Panc1 (cell line): ENCODE measurements around the gene ZNF608. TPM values are rescaled to one million over a fixed set of nuclear protein-coding genes. Genes with fewer than 3 reads are reported as not detected.

Experiments
- ATAC-seq: fragments of 200-7000 bp; cut with Tn5 transposase; 2 replicates; pipeline ENCODE4 v1.9.1; 2020; ENCODE audit warnings: mild to moderate bottlenecking, moderate library complexity
- BruUV-seq: library from RNA; stranded (reverse); fragments of 400-500 nt; replicated peaks from 2 replicates; lab custom pipeline; 2021; lab: Mats Ljungman, UMichigan
- CTCF ChIA-PET: fragments of 300-600 bp; sonication (Branson Sonifier 250); formaldehyde crosslinking; loops from one replicate; lab custom pipeline; 2022; ENCODE audit warnings: antibody characterized with exemption; lab: Charles Lee
- POLR2A ChIA-PET: fragments of 300-600 bp; sonication (Branson Sonifier 250); formaldehyde crosslinking; loops from one replicate; lab custom pipeline; 2022; ENCODE audit warnings: antibody characterized with exemption; lab: Charles Lee
- DNase-seq: peaks from one replicate; pipeline ENCODE4 v3.0.0-alpha.2; 2010; ENCODE audit warnings: low read depth, low spot score
- H3K27ac ChIP-seq: 2 replicates; pipeline ENCODE4 v1.5.1; 2011; ENCODE audit warnings: mild to moderate bottlenecking, low read length, inconsistent platforms
- H3K27me3 ChIP-seq: fragments of 200-500 bp; sonication (Bioruptor generic); 2 replicates; pipeline ENCODE4 v1.6.0; 2014; ENCODE audit warnings: low read length, inconsistent platforms; ENCODE audit not compliant: control insufficient read depth, insufficient read depth
- H3K36me3 ChIP-seq: fragments of 200-500 bp; sonication (Bioruptor generic); 2 replicates; pipeline ENCODE4 v1.5.1; 2014; ENCODE audit warnings: inconsistent platforms, mild to moderate bottlenecking, low read length, moderate library complexity; ENCODE audit not compliant: control insufficient read depth, insufficient read depth
- H3K4me1 ChIP-seq: 2 replicates; pipeline ENCODE4 v1.5.1; 2011; ENCODE audit warnings: inconsistent platforms, mild to moderate bottlenecking, low read length, moderate library complexity; ENCODE audit not compliant: control insufficient read depth, insufficient read depth
- H3K4me3 ChIP-seq, 2 experiments: 2 replicates each; pipeline ENCODE4 v1.5.1; 2011 to 2012; ENCODE audit warnings: low read depth in 2 of 2, low read length in 2 of 2, mild to moderate bottlenecking in 2 of 2, inconsistent platforms in 1 of 2, moderate library complexity in 1 of 2
- H3K9me3 ChIP-seq: fragments of 200-500 bp; sonication (Bioruptor generic); 2 replicates; pipeline ENCODE4 v1.5.1; 2014; ENCODE audit warnings: low read depth, mild to moderate bottlenecking, inconsistent platforms, low read length, moderate library complexity; ENCODE audit not compliant: control insufficient read depth, insufficient read depth
- CTCF ChIP-seq: fragments of 450-650 bp; IDR thresholded peaks from 2 replicates; pipeline ENCODE4 v1.5.1; 2017; ENCODE audit warnings: mild to moderate bottlenecking
- POLR2AphosphoS5 ChIP-seq: IDR thresholded peaks from 2 replicates; pipeline ENCODE4 v1.6.1; 2012; ENCODE audit warnings: mild to moderate bottlenecking, low read depth, low read length, moderate library complexity
- SIN3A ChIP-seq: IDR thresholded peaks from 2 replicates; pipeline ENCODE4 v1.6.1; 2012; ENCODE audit warnings: low read depth, mild to moderate bottlenecking, low read length, moderate library complexity, borderline replicate concordance; ENCODE audit not compliant: insufficient read depth
- TCF7L2 ChIP-seq: IDR thresholded peaks from 2 replicates; pipeline ENCODE4 v1.6.1; 2011; ENCODE audit warnings: mild to moderate bottlenecking, low read depth, low read length, inconsistent platforms
- in situ Hi-C: cut with HindIII; loops from 2 replicates; pipeline ENCODE4 v1.10.0; 2016; ENCODE audit warnings: low sequenced_read_pairs, low pct_unique_long_range_greater_than_20kb
- intact Hi-C: fragments of 100-400 bp; cut with micrococcal nuclease; formaldehyde crosslinking; loops from one replicate; pipeline ENCODE4 v1.10.0; 2022; ENCODE audit not compliant: unreplicated experiment
- total RNA-seq: library from RNA; stranded (reverse); gene quantifications from one replicate; pipeline ENCODE4 v1.2.1, GENCODE V29; 2021; ENCODE audit not compliant: unreplicated experiment

Gene ZNF608
- total RNA-seq, 1 experiment from 2014 or later = 37.5 TPM

- Histone ChIP-seq H3K4me1 (peaks cover 28% of the 10 kb centered on the region), H3K4me3 (peak overlapping the region; percentile 79 to 82), H3K27me3 (no peaks in the 10 kb centered on the region), H3K36me3 (peaks cover 3% of the 10 kb centered on the region; the same call in 1 of the 2 replicates), H3K9me3 (no peaks in the 10 kb centered on the region), H3K27ac (peak overlapping the region; percentile 100)
- intact Hi-C loops = loop anchor here (5.0 to 10.0 kb wide), 3 partner anchors 667 to 800 kb away; no protein-coding TSS in a partner anchor
- ATAC-seq (no peak), DNase-seq (no peak)
- ChIA-PET POLR2A (interaction anchor here (0.5 to 0.7 kb wide), 7 partner anchors 12 to 828 kb away, joined by 3 to 6 read pairs (median 4); no protein-coding TSS in a partner anchor), CTCF (no interaction called here)
- TF ChIP-seq CTCF (no peak), TCF7L2 (no peak)
- in situ Hi-C loops = no loop called here
- no TSS peak for BruUV-seq
Measured at GRCh38 chr5:124745007-124745927, 1.2 kb downstream of the ZNF608 start.

- Histone ChIP-seq H3K9me3 (no peaks in the 10 kb centered on the region), H3K27ac (peak overlapping the region; percentile 100), H3K36me3 (peaks cover 3% of the 10 kb centered on the region; the same call in 1 of the 2 replicates), H3K4me1 (peaks cover 28% of the 10 kb centered on the region), H3K4me3 (peak overlapping the region; percentile 79 to 82), H3K27me3 (no peaks in the 10 kb centered on the region)
- ChIA-PET POLR2A (interaction anchor here (0.7 kb wide), 3 partner anchors 93 to 665 kb away, joined by 3 to 4 read pairs (median 4); no protein-coding TSS in a partner anchor), CTCF (no interaction called here)
- no peak; the same call in none of the 2 replicates for ATAC-seq
- intact Hi-C loops (loop anchor here (5.0 to 10.0 kb wide), 4 partner anchors 87 to 1072 kb away; no protein-coding TSS in a partner anchor), in situ Hi-C loops (no loop called here)
- peak; percentile 48 for TF ChIP-seq CTCF
- no peak for TF ChIP-seq SIN3A
- peak; percentile 55 for TF ChIP-seq POLR2AphosphoS5
- no peak for DNase-seq
- BruUV-seq = TSS peak; percentile 56
Measured at GRCh38 chr5:124744170-124744971, 2.1 kb downstream of the ZNF608 start.
